ENCODE data around the gene AKT3. TPM values are rescaled to one million over a fixed set of nuclear protein-coding genes. Genes with fewer than 3 reads are reported as not detected.

AKT3 gene
- total and polyA plus RNA-seq, 3 donors from 2014 or later, result 32.3 to 70.9 (median 61.8) TPM

DNA sequence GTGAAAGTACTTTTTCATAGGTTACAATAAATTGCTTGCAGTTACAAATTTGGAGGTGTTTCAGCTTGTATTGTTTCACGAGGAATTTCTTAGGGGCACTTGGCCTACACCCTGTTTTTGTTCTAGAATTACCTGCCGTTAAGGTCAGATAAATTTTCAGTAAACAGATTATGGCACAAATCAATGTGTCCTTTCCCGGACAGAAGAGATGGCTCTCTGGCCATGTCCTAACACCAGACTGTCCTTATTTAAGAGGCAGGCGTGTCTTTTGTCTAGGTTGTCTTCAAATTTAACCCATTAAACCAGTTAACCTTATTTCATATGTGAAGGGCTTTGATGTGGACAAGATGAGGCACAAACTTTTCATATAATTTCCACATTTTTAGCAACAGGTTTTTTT, 350.8 kb downstream of the AKT3 start:
- H3K4me1 ChIP-seq, result no peaks in the 10 kb centered on the region
- intact Hi-C loops (cut with DNase I; ENCODE audit: low total_unique reads), result no loop called here
- 81 to 86% methylated on average over 4 of the region's 4 CpGs for WGBS, 2 donors
- no peak overlapping the region for H3K4me3 ChIP-seq
- no peaks in the 10 kb centered on the region for H3K27me3 ChIP-seq
- no peaks in the 10 kb centered on the region for H3K36me3 ChIP-seq (ENCODE audit: low read depth, missing control alignments)
- no peaks in the 10 kb centered on the region for H3K9me3 ChIP-seq
- no peak overlapping the region for H3K27ac ChIP-seq
- no peak for TF ChIP-seq POLR2A (IDR thresholded peaks at IDR 0.05)
- TF ChIP-seq, protein P1, sequence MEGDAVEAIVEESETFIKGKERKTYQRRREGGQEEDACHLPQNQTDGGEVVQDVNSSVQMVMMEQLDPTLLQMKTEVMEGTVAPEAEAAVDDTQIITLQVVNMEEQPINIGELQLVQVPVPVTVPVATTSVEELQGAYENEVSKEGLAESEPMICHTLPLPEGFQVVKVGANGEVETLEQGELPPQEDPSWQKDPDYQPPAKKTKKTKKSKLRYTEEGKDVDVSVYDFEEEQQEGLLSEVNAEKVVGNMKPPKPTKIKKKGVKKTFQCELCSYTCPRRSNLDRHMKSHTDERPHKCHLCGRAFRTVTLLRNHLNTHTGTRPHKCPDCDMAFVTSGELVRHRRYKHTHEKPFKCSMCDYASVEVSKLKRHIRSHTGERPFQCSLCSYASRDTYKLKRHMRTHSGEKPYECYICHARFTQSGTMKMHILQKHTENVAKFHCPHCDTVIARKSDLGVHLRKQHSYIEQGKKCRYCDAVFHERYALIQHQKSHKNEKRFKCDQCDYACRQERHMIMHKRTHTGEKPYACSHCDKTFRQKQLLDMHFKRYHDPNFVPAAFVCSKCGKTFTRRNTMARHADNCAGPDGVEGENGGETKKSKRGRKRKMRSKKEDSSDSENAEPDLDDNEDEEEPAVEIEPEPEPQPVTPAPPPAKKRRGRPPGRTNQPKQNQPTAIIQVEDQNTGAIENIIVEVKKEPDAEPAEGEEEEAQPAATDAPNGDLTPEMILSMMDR (IDR thresholded peaks at IDR 0.05), result no peak
- no peak for DNase-seq

DNA sequence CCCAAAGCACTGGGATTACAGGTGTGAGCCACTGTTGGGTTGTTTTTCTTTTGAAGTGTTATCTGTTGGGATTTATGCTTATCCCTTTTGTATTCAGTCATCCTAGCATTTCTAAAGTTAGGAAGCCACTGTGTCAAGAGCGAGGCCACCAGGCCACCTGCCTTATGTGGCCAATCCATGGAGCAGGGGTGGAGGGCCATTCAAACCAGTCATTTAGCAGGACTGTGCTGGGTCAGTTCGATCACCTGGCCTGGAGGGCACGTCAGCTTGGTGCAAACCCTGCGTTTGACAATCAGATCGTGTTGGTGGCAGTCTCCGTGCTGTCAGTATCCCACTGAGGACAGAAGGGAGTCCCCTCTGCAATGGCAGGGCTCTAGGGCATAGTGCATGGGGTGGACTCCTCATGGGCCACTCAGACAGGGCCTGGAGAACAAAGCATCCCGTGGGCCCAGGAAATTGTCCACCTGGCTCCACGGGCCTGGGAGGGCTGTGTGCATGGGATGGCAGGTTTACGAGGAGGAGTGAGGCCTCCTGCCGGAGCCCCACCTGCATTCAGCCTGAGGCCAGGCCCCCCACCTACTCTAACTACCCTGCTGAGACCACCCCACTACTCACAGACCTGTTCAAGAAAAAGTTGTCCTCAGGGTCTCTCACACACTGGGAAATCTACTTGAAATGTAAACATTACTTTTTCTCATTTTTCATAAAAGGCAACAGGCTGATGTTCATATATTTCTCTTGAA, 351.9 kb downstream of the AKT3 start:
- Histone ChIP-seq H3K4me1 (no peaks in the 10 kb centered on the region), H3K27ac (no peak overlapping the region), H3K36me3 (ENCODE audit: low read depth, missing control alignments) (no peaks in the 10 kb centered on the region), H3K9me3 (no peaks in the 10 kb centered on the region), H3K4me3 (no peak overlapping the region), H3K27me3 (no peaks in the 10 kb centered on the region)
- no peak for DNase-seq
- TF ChIP-seq POLR2A (IDR thresholded peaks at IDR 0.05), result no peak
- TF ChIP-seq, protein P1 (IDR thresholded peaks at IDR 0.05), result no peak
- intact Hi-C loops (cut with DNase I; ENCODE audit: low total_unique reads), result no loop called here
- 95 to 100% methylated on average over 4 to 10 of the region's 10 CpGs for WGBS, 2 donors

DNA sequence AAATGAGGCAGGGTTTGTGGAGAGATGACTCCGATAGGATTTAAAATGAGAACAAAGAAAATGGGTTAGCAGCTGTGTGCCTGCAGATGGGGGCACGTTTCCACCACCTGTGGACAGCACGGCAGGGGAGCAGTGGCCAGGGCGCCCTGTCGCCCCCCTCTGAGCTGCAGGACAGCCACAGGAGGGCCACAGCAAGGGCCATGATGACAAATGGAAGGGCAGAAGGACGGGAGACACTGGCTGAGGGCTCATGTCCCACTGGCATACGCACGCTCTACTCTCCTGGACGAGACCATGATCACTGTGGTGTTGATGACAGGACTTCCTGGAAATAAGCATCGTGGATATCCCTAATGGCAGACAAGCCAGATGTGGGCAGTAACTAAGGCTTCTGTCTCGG, 353.2 kb downstream of the AKT3 start:
- Histone ChIP-seq H3K27ac (no peak overlapping the region), H3K27me3 (no peaks in the 10 kb centered on the region), H3K36me3 (ENCODE audit: low read depth, missing control alignments) (no peaks in the 10 kb centered on the region), H3K4me1 (no peaks in the 10 kb centered on the region), H3K4me3 (no peak overlapping the region), H3K9me3 (no peaks in the 10 kb centered on the region)
- TF ChIP-seq, protein P1 (IDR thresholded peaks at IDR 0.05), result no peak
- no peak for TF ChIP-seq POLR2A (IDR thresholded peaks at IDR 0.05)
- intact Hi-C loops (cut with DNase I; ENCODE audit: low total_unique reads), result no loop called here
- no peak for DNase-seq
- 94 to 96% methylated on average over 7 to 11 of the region's 11 CpGs for WGBS, 2 donors

DNA sequence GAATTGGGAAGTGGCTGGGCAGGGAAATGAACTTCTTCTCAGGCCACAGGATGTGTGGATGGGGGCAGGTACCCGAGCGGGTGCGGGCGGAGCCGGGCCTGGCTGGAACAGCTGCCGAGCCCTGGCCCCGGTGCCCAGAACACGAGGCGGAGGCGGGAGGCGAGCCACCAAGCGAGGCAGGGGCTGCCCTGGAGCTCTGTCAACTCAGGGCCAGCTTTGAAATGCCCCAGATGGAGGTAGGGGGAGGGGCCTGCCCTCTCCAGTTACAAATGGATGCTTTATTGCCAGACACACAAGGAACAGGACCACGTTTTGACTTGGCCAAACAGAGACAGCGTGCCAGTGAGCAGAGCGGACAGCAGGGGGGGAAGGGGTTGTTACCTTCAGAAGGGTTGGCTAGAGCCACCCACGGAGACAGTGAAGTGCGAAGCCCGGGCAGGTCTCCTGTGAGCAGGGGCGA, 353.8 kb downstream of the AKT3 start:
- Histone ChIP-seq H3K36me3 (ENCODE audit: low read depth, missing control alignments) (no peaks in the 10 kb centered on the region), H3K4me1 (no peaks in the 10 kb centered on the region), H3K4me3 (no peak overlapping the region), H3K27ac (no peak overlapping the region), H3K9me3 (no peaks in the 10 kb centered on the region), H3K27me3 (no peaks in the 10 kb centered on the region)
- intact Hi-C loops (cut with DNase I; ENCODE audit: low total_unique reads), result no loop called here
- WGBS, 2 donors, result 86 to 92% methylated on average over 19 of the region's 19 CpGs
- DNase-seq, result no peak
- TF ChIP-seq POLR2A (IDR thresholded peaks at IDR 0.05), result no peak
- TF ChIP-seq, protein P1 (IDR thresholded peaks at IDR 0.05), result no peak
